ENCODE data around the gene FGD3.

GRCh38 chr9:93020151-93020550, 72.8 kb downstream of the FGD3 start:
- TF ChIP-seq, protein P1, sequence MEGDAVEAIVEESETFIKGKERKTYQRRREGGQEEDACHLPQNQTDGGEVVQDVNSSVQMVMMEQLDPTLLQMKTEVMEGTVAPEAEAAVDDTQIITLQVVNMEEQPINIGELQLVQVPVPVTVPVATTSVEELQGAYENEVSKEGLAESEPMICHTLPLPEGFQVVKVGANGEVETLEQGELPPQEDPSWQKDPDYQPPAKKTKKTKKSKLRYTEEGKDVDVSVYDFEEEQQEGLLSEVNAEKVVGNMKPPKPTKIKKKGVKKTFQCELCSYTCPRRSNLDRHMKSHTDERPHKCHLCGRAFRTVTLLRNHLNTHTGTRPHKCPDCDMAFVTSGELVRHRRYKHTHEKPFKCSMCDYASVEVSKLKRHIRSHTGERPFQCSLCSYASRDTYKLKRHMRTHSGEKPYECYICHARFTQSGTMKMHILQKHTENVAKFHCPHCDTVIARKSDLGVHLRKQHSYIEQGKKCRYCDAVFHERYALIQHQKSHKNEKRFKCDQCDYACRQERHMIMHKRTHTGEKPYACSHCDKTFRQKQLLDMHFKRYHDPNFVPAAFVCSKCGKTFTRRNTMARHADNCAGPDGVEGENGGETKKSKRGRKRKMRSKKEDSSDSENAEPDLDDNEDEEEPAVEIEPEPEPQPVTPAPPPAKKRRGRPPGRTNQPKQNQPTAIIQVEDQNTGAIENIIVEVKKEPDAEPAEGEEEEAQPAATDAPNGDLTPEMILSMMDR (IDR thresholded peaks at IDR 0.05; ENCODE audit: low read depth, low read length, poor library complexity, severe bottlenecking): no peak
- TF ChIP-seq EZH2phosphoT487 (IDR thresholded peaks at IDR 0.05; ENCODE audit: borderline replicate concordance, low read length): no peak
